HG02763 (cell line): ENCODE data around the gene LRCH1.

ENCODE experiments used
- ATAC-seq: cut with Tn5 transposase; IDR thresholded peaks from one replicate; pipeline ENCODE4 v1.9.1; 2021; ENCODE audit warnings: mild to moderate bottlenecking, moderate library complexity; ENCODE audit not compliant: unreplicated experiment

Gene LRCH1

GRCh38 chr13:46561286-46561685, 8.3 kb downstream of the LRCH1 start:
- no peak for ATAC-seq

- no peak for ATAC-seq
Measured at GRCh38 chr13:46561691-46562090, 8.7 kb downstream of the LRCH1 start.

GRCh38 chr13:46562152-46562551, 9.2 kb downstream of the LRCH1 start:
- no peak for ATAC-seq

GRCh38 chr13:46562581-46562980, 9.6 kb downstream of the LRCH1 start:
- ATAC-seq: no peak

- ATAC-seq: peak; percentile 66
Measured at GRCh38 chr13:46565808-46566750, 13.1 kb downstream of the LRCH1 start.

GRCh38 chr13:46567671-46568070, 14.7 kb downstream of the LRCH1 start:
- ATAC-seq: no peak

- ATAC-seq: no peak
Measured at GRCh38 chr13:46569456-46569855, 16.5 kb downstream of the LRCH1 start.

GRCh38 chr13:46570273-46570672, 17.3 kb downstream of the LRCH1 start:
- ATAC-seq: no peak

- no peak for ATAC-seq
Measured at GRCh38 chr13:46571189-46571908, 18.4 kb downstream of the LRCH1 start.

- no peak for ATAC-seq
Measured at GRCh38 chr13:46571909-46572595, 19.1 kb downstream of the LRCH1 start.

- ATAC-seq: peak; percentile 57
Measured at GRCh38 chr13:46572752-46573431, 19.9 kb downstream of the LRCH1 start.

- ATAC-seq: no peak
Measured at GRCh38 chr13:46575301-46575771, 22.4 kb downstream of the LRCH1 start.

GRCh38 chr13:46575818-46576221, 22.9 kb downstream of the LRCH1 start:
- ATAC-seq: no peak

- no peak for ATAC-seq
Measured at GRCh38 chr13:46576762-46577161, 23.8 kb downstream of the LRCH1 start.

- ATAC-seq: no peak
Measured at GRCh38 chr13:46577696-46578589, 25.0 kb downstream of the LRCH1 start.

GRCh38 chr13:46578590-46578975, 25.6 kb downstream of the LRCH1 start:
- ATAC-seq: no peak

GRCh38 chr13:46580362-46580839, 27.4 kb downstream of the LRCH1 start:
- no peak for ATAC-seq

- no peak for ATAC-seq
Measured at GRCh38 chr13:46582190-46582589, 29.2 kb downstream of the LRCH1 start.

- no peak for ATAC-seq
Measured at GRCh38 chr13:46586751-46587514, 34.0 kb downstream of the LRCH1 start.
